ENCODE results near the gene RNF6.

- TF ChIP-seq CTCF (IDR thresholded peaks at IDR 0.05): no peak
- TF ChIP-seq EZH2 (IDR thresholded peaks at IDR 0.05; ENCODE audit: borderline replicate concordance, insufficient read depth, low read depth, low read length, poor library complexity, severe bottlenecking): no peak
Measured at GRCh38 chr13:26222520-26223046, 469 bp upstream of the RNF6 start.

Data from B cell (primary cell).